CD1c-positive myeloid dendritic cell (primary cell): ENCODE measurements around the gene NFIX.

ENCODE experiments used
- DNase-seq: peaks from one replicate; pipeline ENCODE4 v3.0.0-alpha.2; 2016; ENCODE audit errors: extremely low spot score

Gene NFIX

DNA sequence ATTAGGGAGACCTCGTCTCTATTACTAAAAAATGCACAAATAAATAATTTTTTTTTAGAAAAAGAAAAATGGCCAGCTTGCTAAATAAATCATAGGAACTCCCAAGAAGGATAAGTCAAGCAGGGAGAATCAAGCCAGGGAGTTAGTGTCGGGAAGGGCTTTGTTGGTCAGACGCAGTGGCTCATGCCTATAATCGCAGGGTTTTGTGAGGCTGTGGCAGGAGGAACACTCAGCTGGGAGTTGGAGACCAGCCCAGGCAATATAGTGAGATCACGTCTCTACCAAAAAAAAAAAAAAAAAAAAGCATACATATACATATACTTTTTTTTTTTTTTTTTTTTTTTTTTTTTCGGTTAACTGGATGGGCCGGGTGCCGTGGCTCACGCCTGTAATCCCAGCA, 131.8 kb downstream of the NFIX start:
- no peak for DNase-seq

DNA sequence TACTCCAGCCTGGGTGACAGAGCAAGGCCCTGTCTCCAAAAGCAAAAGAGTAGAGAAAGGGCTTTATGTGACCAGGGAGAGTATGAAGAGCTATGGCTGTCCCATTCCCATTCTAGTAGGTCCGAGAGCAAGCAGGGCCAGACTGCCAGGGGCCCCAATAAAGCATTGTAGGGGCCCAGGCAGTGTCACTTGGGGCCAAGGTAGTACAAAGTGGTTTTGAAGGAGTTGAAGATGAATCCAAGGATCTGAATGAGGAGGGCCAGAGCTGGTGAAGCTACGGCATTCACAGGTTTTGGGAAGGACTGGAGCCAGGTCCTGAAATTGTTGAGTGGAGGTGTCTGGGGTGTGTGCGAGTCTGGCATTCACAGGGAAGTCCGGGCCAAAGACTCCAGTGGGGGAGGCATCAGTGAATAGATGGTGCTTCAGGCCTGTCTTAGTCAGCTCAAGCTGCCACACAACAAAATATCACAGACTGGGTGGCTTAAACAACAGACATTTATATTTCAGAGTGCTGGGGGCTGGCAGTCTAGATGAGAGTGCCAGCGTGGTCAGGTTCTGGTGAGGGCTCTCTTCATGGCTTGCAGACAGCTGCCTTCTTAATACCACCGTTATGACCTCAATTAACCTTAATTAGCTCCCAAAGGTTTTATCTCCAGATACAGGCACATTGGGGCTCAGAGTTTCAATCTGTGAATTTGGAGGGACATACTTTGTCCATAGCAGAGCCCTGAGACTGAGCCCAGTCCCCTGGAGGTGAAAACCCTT, 132.7 kb downstream of the NFIX start:
- no peak for DNase-seq

DNA sequence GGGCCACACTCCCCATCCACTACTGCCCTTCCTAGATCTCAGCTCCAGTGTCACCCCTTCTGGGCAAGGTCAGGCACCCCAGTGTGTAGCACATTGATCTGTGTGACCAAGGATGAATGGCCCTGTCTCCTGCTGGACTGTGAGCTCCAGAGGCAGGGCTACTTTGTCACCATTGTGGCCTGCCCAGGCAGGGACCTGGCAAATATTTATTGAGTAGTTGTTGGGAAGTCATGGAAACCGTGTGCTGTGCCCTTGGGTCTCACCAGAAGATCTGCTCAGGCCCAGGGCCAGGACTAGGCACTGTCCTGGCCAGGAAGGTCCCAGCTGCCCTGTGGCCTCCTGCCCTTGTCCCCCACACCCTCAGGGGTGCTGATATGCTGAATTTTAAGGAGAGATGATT, 133.3 kb downstream of the NFIX start:
- no peak for DNase-seq

DNA sequence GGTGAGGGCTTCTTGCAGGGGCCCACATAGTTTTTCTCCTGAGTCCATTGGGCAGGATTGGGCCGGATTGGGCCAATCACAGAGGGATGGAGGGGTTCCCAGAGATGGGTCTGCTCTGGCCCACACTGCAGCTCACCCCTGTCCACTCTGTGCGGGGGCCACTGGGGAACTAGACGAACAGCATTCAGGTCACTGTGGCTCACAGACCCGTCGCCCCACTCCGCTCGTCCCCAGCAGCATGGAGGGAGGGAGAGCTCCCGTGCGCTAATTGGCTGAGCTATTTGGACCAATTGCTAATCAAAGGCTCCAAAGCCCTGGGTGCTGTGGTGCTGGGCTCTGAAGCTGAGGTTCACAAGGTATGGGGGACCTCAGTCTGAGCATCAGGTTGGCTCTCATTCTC, 134.1 kb downstream of the NFIX start:
- no peak for DNase-seq

DNA sequence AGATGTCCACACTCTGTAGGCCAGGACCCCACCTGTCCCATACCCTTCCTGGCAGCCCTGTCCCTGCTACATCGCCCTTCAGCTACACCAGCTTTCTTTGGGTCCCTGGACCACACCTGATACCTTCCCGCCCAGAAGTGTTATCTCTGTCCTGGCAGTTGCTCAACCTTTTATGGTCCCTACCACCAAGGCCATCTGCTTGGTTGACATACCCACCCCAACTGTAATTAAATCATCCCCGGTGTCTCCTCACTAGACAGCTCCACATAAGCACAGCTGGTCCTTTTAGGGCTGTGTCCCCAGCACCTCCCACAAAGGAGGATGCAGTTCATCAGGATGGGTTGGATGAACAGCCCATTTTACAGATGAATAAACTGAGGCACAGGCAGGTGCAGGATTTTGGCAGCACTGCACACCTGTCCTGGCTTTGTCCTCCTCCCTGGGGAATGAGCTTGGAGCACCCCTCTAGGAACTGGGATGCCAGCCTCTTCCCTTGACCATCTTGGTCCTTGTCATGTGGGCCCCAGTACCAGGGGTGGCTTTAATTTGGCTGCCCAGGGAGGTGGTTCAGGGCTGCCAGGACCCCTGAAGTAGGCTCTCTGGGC, 135.7 kb downstream of the NFIX start:
- DNase-seq = no peak

DNA sequence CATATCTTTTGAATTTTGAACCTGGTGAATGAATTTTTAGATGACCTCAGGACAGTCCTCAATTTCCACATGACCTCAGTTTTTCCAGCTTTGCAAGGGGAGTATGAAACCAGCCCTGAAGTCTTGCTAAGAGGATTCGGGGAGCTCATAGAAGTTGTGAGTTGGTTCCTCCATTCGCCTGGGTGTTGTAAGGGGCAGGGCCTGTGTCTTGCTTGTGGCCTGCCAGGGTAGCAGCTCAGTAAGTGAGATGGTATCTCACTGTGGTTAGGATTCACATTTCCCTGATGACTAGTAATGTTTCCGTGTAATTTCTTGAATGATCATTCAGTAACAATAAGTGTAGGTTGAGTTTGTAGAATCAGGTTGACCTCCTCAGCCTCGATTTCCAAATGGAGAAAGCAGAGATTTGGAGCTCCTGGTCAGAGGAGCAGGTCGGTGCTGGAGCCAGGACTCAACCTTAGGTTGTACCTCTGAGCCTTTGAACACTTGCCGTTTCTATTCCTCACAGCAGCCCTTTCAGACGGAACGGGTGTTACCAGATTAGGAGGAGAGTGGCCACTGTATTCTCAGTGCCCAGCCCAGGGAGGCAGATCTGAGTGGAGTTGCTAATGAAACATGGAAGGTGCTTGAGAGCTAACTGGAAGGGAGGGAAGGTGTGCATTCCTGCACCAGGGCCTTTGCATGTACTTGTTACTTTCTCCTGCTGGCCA, 137.4 kb downstream of the NFIX start:
- DNase-seq = no peak

DNA sequence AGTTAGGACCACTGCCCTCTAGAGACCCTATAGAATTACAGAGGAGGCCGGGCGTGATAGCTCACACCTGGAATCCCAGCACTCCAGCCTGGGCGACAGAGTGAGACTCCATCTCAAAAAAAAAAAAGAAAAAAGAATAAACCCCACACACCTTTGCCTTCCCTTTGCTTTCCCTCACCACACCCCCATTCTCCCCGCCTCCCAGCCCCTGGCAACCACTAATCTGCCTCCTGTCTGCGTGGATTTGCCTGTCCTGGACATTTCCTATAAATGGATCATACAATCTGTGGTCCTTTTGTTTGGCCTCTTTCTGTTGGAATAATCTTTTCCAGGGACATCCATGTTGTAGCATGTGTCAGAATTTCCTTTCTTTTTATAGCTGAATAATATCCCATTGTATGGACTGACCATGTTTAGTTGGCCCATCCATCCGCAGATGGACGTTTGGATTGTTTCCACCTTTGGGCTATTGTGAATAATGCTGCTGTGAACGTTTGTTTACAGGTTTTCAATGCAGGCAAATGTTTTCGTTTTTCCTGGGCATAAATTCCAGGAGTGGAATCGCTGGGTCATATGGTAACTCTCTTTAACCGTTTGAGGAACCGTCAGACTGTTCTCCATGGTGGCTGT, 138.1 kb downstream of the NFIX start:
- no peak for DNase-seq

DNA sequence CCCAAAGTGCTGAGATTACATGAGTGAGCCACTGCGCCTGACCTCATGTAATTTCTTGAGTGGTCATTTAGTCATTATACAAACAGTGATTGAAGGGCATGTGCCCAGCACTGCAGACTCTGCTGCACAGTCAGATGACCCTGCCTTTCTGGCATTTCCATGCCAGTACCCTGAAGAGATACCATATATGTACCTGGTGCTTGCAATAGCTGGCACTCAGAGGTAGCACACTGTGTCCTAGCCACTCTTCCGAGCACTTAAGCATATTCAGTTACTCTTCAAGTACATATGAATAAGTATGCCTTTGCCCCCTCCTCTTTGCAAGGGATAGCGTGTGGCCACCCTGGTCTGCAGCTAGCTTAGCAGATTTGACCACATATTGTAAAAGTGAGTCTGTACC, 139.4 kb downstream of the NFIX start:
- no peak for DNase-seq

DNA sequence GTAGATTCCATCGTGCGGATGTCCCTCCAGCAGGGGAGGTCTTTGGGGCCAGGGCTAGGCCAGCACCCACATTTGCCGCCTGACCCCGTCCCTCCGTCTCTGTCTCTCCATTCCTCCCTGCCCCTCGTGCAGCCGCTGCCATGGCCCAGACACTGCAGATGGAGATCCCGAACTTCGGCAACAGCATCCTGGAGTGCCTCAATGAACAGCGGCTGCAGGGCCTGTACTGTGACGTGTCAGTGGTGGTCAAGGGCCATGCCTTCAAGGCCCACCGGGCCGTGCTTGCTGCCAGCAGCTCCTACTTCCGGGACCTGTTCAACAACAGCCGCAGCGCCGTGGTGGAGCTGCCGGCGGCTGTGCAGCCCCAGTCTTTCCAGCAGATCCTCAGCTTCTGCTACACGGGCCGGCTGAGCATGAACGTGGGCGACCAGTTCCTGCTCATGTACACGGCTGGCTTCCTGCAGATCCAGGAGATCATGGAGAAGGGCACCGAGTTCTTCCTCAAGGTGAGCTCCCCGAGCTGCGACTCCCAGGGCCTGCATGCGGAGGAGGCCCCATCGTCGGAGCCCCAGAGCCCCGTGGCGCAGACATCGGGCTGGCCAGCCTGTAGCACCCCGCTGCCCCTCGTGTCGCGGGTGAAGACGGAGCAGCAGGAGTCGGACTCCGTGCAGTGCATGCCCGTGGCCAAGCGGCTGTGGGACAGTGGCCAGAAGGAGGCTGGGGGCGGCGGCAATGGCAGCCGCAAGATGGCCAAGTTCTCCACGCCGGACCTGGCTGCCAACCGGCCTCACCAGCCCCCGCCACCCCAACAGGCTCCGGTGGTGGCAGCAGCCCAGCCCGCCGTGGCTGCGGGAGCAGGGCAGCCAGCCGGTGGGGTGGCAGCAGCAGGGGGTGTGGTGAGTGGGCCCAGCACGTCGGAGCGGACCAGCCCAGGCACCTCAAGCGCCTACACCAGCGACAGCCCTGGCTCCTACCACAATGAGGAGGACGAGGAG, 140.1 kb downstream of the NFIX start:
- DNase-seq = no peak

DNA sequence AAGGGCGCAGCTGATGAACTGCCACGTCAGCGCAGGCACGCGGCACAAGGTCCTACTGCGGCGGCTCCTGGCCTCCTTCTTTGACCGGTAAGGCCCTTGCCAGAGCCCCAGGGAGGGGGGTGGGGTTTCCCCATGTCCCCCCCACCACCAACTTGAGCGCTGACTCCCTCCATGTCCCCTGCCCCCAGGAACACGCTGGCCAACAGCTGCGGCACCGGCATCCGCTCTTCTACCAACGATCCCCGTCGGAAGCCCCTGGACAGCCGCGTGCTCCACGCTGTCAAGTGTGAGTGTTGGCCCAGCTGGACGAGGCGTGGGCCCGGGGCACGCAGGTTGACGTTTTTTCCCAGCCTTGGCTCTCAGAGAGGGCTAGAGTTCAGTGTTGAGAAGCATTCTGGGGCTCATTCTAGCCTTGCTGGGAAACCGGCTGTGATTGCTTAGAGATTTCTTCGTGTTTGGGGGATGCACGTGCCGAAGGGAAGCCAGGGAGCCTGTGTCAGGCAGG, 142.1 kb downstream of the NFIX start:
- no peak for DNase-seq

DNA sequence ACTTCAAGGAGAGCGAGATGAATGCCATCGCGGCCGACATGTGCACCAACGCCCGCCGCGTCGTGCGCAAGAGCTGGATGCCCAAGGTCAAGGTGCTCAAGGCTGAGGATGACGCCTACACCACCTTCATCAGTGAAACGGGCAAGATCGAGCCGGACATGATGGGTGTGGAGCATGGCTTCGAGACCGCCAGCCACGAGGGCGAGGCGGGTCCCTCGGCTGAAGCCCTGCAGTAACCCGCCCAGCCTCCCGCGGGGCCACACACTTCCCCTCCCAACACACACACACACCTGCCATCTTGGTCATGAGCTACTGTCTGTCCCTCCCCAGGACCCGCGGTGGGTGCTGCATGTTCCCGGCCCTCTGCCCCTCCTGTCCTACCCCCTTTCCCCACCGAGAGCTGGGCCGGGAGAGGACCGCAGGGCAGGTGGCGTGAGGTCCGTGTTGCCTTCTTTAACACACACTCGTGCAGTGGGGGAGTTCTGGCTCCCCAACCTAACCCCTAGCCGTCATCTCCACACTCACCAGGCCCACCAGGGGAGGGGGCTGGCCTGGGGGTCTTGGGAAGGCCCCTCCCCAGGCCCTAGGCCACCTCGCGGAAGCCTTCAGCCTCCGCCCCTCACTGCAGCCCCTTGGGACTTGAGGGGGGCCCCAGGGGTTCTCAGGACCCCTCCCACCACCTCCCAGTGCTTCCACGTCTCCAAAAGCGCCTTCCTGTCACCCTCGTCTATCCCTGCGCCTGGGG, 143.1 kb downstream of the NFIX start:
- no peak for DNase-seq

DNA sequence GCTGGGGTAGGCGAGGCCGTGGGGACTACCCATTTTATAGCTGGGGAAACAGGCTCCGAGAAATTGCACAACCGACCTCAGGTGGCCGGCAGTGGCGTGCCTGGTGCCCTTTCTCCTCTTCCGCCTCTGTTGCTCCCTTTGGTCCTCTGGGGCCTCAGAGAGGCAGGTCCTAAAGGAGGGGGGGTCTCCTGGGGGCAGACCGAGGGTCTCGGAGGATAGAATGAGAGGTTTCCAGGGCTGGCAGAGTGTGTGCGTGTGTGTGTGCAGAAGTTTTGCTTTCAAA, 143.6 kb downstream of the NFIX start:
- no peak for DNase-seq

DNA sequence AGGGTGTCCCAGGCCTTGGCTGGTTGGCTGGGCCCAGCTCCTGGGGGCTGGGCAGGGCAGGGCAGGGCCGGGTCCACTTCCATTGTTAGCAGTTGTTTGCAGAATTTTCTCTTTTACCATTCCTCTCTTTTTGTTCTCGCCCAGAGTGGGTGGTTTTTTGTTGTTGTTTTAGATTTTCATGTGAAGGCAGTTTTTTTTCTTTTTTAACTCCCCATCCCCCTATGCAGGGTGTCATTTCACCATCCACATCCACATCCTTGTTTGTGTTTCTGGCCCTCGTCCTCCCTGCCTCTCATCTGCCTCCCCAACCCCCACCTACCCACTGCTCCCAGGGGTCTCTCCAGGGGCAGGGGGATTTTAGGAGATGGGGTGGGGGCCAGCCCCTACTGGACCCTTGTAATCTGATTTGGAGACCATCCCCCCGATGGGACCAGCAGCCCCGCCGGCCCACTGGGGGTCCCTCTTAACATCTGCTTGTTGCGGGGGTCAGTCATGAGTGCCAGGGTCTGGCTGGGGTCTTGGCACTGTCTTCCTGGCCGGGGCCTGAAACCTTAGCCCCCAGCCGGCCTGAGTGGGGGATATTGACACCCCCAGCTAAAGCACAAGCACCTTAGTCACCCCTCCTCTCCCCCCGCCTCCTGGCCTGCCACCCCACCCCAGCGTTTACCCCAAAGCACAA, 144.5 kb downstream of the NFIX start:
- no peak for DNase-seq

DNA sequence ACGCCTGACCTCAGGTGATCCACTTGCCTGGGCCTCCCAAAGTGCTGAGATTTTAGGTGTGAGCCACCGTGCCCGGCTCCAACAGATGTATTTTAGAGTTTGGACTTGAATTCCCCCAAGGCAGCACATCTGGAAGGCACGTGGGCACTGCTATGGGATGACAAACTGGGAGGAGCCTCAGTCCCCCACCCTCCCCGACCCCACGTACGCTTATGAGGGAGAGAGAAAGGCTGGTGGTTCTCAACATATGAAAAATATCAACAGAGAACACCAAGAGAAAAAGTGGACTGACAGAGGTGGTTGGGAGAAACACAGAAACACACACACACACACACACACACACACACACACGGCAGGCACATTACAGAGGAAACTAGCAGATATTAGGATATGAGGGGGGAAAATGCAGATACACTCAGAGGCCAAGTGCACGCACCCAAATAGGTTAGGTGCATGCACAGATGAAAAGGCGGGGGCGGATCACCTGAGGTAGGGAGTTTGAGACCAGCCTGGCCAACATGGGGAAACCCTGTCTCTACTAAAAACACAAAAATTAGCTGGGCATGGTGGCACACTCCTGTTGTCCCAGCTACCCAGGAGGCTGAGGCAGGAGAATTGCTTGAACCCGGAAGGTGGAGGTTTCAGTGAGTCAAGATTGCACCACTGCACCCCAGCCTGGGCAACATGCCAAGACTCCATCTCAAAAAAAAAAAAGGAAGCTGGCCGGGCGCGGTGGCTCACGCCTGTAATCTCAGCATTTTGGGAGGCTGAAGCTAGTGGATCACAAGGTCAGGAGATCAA, 151.7 kb downstream of the NFIX start:
- DNase-seq = peak; percentile 91
